Activated naive CD4-positive, alpha-beta T cell treated with anti-CD3 and anti-CD28 coated beads, Interleukin-2, amount 50 U/mL, for 24 hours (primary cell): ENCODE measurements around the gene INTS7.
"Not testable (repeated sequence)": the region's sequence is repeated elsewhere in the genome, so short reads cannot be mapped to it uniquely, and the experiment has no call there.

Experiments
- H3K27ac Mint-ChIP-seq: one replicate; pipeline ENCODE4 v1.8.0; 2021; ENCODE audit warnings: mild to moderate bottlenecking, mixed read lengths
- H3K27me3 Mint-ChIP-seq: one replicate; pipeline ENCODE4 v1.8.0; 2021; ENCODE audit warnings: mixed read lengths
- H3K36me3 Mint-ChIP-seq: one replicate; pipeline ENCODE4 v1.8.0; 2021; ENCODE audit warnings: mixed read lengths
- H3K4me1 Mint-ChIP-seq: one replicate; pipeline ENCODE4 v1.8.0; 2021; ENCODE audit warnings: mixed read lengths
- H3K4me3 Mint-ChIP-seq: one replicate; pipeline ENCODE4 v1.8.0; 2021; ENCODE audit warnings: mild to moderate bottlenecking, mixed read lengths
- H3K9me3 Mint-ChIP-seq: one replicate; pipeline ENCODE4 v1.8.0; 2021; ENCODE audit warnings: mixed read lengths

The INTS7 gene

DNA sequence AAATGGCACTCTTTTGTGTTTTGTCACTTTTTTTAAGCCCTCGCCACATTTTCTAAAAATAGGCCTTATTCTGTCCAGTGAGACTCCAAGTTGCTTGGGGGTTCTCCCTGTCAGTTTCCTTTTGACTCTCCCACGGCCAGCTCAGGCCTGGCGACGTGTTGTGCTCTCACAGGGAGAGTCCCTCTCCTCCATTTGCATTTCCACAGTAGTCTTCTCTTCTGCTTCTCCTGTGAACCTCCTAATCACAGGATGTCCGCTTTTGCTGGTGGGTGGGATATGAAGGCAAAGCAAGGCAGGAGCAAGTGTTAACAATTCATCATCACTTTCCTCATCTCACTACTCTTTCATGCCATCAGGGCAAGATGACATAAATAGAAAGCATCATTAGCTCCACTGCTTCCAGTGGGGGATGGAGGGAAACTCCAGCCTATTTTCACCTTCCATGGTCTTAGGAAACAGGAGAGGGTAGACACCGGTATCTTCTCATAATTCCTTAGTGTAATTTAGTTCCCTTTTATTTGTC lies 99.8 kb downstream of the INTS7 start:
- Mint-ChIP-seq H3K4me1 (peaks cover 25% of the 10 kb centered on the region), H3K27me3 (no peaks in the 10 kb centered on the region), H3K27ac (peak overlapping the region; percentile 5), H3K4me3 (no peak overlapping the region), H3K36me3 (no peaks in the 10 kb centered on the region), H3K9me3 (no peaks in the 10 kb centered on the region)

GRCh38 chr1:211933946-211934714 lies 101.2 kb downstream of the INTS7 start:
- Mint-ChIP-seq H3K4me3 (no peak overlapping the region), H3K4me1 (peaks cover 24% of the 10 kb centered on the region), H3K27ac (no peak overlapping the region), H3K36me3 (no peaks in the 10 kb centered on the region), H3K9me3 (no peaks in the 10 kb centered on the region), H3K27me3 (no peaks in the 10 kb centered on the region)

DNA sequence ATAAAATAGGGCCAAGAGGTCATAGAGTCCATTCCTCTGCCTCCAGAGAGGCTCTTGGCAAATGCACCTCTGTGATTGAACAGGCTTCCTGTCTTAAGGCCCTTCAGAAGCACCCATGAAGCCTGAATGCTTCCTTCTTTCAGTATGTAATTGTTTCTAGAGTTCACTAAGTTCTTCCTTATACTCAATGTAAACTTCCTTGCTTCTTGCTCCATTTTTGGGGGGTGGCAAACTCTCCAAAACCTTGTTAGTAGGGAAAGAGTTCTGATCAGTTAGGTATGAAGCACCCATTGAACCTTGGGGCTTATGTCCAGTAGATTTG lies 102.5 kb downstream of the INTS7 start:
- Mint-ChIP-seq H3K9me3 (no peaks in the 10 kb centered on the region), H3K36me3 (no peaks in the 10 kb centered on the region), H3K4me1 (peaks cover 12% of the 10 kb centered on the region), H3K27me3 (no peaks in the 10 kb centered on the region), H3K4me3 (no peak overlapping the region), H3K27ac (no peak overlapping the region)

- Mint-ChIP-seq H3K27me3 (no peaks in the 10 kb centered on the region), H3K4me3 (no peak overlapping the region), H3K9me3 (no peaks in the 10 kb centered on the region), H3K27ac (no peak overlapping the region), H3K4me1 (peaks cover 10% of the 10 kb centered on the region), H3K36me3 (no peaks in the 10 kb centered on the region)
These were observed 103.0 kb downstream of the INTS7 start for GRCh38 chr1:211932231-211932932.

- no peak overlapping the region for H3K27ac Mint-ChIP-seq
- no peak overlapping the region for H3K4me3 Mint-ChIP-seq
- H3K4me1 Mint-ChIP-seq = no peaks in the 10 kb centered on the region
- no peaks in the 10 kb centered on the region for H3K27me3 Mint-ChIP-seq
- H3K9me3 Mint-ChIP-seq = no peaks in the 10 kb centered on the region
- no peaks in the 10 kb centered on the region for H3K36me3 Mint-ChIP-seq
These were observed 105.7 kb downstream of the INTS7 start for GRCh38 chr1:211929683-211930082.

DNA sequence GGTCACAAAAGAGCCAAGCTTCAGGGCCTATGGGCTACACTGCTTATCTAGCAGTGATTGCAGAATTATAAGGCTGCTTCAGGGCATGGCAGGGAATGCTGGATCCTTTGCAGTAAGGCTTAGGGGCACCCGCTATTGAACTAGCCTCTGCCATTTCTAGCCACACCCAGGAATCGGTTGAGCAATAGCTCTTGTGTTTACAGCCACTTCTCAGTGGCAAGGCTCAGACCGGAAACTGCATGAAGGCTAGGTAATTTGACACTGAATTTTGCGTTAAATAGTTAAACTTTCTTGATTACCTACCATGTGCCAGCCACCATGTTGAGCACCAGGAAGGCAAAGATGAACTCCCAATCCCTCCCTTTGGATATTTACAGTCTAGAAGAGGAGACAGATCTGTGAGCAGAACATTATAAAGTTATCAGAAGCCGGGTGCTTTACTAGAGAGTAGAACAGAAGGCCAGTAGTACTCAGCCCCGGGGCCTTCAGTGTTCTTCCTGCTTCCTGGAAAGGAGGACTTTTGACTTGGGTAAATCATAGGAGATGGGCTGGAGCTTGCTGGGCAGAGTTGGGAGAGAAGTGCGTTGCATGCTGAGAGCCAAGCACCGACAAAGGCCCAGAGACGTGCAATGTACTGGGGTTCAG lies 106.2 kb downstream of the INTS7 start:
- no peaks in the 10 kb centered on the region for H3K27me3 Mint-ChIP-seq
- no peaks in the 10 kb centered on the region for H3K36me3 Mint-ChIP-seq
- H3K27ac Mint-ChIP-seq = no peak overlapping the region
- H3K9me3 Mint-ChIP-seq = no peaks in the 10 kb centered on the region
- no peak overlapping the region for H3K4me3 Mint-ChIP-seq
- no peaks in the 10 kb centered on the region for H3K4me1 Mint-ChIP-seq

DNA sequence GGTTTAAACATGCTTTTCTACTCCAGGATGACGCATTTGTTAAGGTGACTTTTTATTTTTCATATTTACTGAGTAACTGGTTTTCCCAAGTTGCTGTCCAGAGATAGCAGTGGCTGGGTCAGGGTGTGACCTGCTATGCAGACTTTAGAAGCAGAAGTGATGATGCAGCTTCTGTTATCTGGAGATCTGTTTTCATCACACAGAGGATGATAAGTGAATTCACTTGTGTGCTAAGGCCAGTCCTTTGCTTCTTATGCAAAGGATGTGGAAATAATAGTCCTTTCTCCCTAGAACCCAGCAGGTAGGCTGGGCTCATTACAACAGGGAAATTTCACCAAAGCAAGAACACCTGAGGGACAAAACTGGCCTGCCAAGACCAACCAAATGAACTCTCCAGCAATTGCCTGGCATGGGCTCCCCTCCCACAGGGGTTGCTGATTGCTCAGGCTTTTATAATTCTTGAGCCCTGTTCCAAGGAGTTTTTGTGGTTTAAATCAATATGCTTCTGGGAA lies 107.0 kb downstream of the INTS7 start:
- Mint-ChIP-seq H3K27ac (no peak overlapping the region), H3K4me1 (no peaks in the 10 kb centered on the region), H3K9me3 (no peaks in the 10 kb centered on the region), H3K36me3 (no peaks in the 10 kb centered on the region), H3K27me3 (no peaks in the 10 kb centered on the region), H3K4me3 (no peak overlapping the region)

- Mint-ChIP-seq H3K36me3 (no peaks in the 10 kb centered on the region), H3K27me3 (no peaks in the 10 kb centered on the region), H3K4me1 (no peaks in the 10 kb centered on the region), H3K4me3 (no peak overlapping the region), H3K27ac (no peak overlapping the region), H3K9me3 (no peaks in the 10 kb centered on the region)
These were observed 110.3 kb downstream of the INTS7 start for GRCh38 chr1:211925016-211925415.

DNA sequence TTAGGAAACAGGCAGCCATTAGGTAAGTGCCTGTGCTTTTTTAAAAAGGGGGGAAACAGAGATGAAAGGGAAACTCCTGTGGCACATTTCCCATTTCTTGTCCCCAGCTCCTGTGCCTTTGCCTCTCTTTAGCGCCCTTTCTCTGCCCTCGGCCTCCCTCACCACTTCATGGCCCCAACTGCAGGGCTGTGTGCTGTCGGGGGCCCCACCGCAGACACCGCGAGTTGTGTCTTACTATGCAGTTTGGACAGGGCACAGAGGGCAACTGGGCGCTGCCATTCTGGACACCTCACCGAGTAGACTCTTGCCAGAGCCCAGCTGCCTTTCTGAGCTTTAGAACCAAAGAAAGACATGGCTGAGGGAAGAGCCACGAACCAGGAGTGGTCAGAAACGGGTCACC lies 111.1 kb downstream of the INTS7 start:
- no peaks in the 10 kb centered on the region for H3K9me3 Mint-ChIP-seq
- H3K36me3 Mint-ChIP-seq = no peaks in the 10 kb centered on the region
- H3K27me3 Mint-ChIP-seq = no peaks in the 10 kb centered on the region
- H3K27ac Mint-ChIP-seq = no peak overlapping the region
- no peak overlapping the region for H3K4me3 Mint-ChIP-seq
- no peaks in the 10 kb centered on the region for H3K4me1 Mint-ChIP-seq

GRCh38 chr1:211923095-211923494 lies 112.3 kb downstream of the INTS7 start:
- Mint-ChIP-seq H3K27ac (no peak overlapping the region), H3K36me3 (no peaks in the 10 kb centered on the region), H3K4me3 (no peak overlapping the region), H3K9me3 (no peaks in the 10 kb centered on the region), H3K4me1 (no peaks in the 10 kb centered on the region), H3K27me3 (no peaks in the 10 kb centered on the region)

- Mint-ChIP-seq H3K27ac (no peak overlapping the region), H3K9me3 (no peaks in the 10 kb centered on the region), H3K4me3 (no peak overlapping the region)
These were observed 113.7 kb downstream of the INTS7 start for GRCh38 chr1:211921579-211922095.

GRCh38 chr1:211920602-211921226 lies 114.6 kb downstream of the INTS7 start:
- no peaks in the 10 kb centered on the region for H3K27me3 Mint-ChIP-seq
- H3K27ac Mint-ChIP-seq = no peak overlapping the region
- no peaks in the 10 kb centered on the region for H3K9me3 Mint-ChIP-seq
- H3K36me3 Mint-ChIP-seq = no peaks in the 10 kb centered on the region
- H3K4me3 Mint-ChIP-seq = no peak overlapping the region
- H3K4me1 Mint-ChIP-seq = no peaks in the 10 kb centered on the region

More at GRCh38 chr1:211921579-211922095, 113.7 kb downstream of the INTS7 start:
- Mint-ChIP-seq H3K36me3 (no peaks in the 10 kb centered on the region), H3K27me3 (no peaks in the 10 kb centered on the region), H3K4me1 (no peaks in the 10 kb centered on the region)

DNA sequence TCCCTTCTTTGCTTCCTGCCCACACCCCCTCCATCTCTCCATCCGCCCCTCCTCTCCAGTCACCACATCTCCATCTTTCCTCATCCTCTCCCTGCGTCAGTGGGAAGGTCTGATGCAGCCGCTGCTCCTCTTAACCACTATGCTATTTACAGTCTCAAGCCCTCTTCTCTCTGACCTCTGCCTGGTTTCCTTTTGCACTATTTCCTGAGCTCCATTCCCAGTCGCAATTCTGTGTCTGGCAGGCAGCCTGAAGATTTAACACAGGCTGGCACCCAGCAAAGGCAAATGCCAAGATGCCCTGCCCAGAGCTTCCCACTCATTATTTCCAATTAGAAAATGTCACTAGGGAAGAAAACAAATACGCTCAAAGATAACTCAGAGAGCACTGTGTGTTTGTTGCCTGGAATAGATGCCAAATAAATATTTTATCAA lies 115.2 kb downstream of the INTS7 start:
- no peaks in the 10 kb centered on the region for H3K27me3 Mint-ChIP-seq
- no peak overlapping the region for H3K27ac Mint-ChIP-seq
- H3K4me1 Mint-ChIP-seq = no peaks in the 10 kb centered on the region
- no peaks in the 10 kb centered on the region for H3K36me3 Mint-ChIP-seq
- no peaks in the 10 kb centered on the region for H3K9me3 Mint-ChIP-seq
- H3K4me3 Mint-ChIP-seq = no peak overlapping the region

- Mint-ChIP-seq H3K36me3 (no peaks in the 10 kb centered on the region), H3K4me3 (no peak overlapping the region), H3K27ac (no peak overlapping the region), H3K9me3 (no peaks in the 10 kb centered on the region), H3K27me3 (no peaks in the 10 kb centered on the region), H3K4me1 (no peaks in the 10 kb centered on the region)
These were observed 116.4 kb downstream of the INTS7 start for GRCh38 chr1:211918843-211919414.

DNA sequence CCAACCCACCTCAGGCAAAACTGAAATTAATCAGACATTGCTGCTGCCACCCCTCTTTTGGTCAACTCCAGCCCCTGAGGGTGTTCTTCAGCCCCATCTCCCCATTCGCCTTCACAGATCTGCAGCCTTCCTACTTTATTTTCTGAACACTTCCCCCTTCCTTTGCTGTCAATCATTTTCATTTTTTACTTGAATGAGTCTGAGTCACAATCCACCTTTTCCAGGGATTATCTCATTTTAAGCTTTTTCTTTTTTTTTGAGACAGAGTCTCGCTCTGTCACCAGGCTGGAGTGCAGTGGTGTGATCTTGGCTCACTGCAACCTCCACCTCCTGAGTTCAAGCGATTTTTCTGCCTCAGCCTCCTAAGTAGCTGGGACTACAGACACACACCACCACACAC lies 118.9 kb downstream of the INTS7 start:
- not testable (repeated sequence) for H3K36me3 Mint-ChIP-seq, H3K27me3 Mint-ChIP-seq, H3K4me1 Mint-ChIP-seq, H3K4me3 Mint-ChIP-seq, H3K27ac Mint-ChIP-seq, H3K9me3 Mint-ChIP-seq
